Osteoblast (primary cell): ENCODE results near the gene GRID1. TPM values are rescaled to one million over a fixed set of nuclear protein-coding genes. Genes with fewer than 3 reads are reported as not detected.

Experiments
- DNase-seq: peaks from one replicate; pipeline ENCODE4 v3.0.0; 2011; ENCODE audit warnings: low spot score, mixed read lengths; ENCODE audit not compliant: insufficient read length; ENCODE audit errors: missing footprints
- H2AFZ ChIP-seq: 2 replicates; pipeline ENCODE4 v1.6.0; 2011; ENCODE audit warnings: mild to moderate bottlenecking, low read length
- H3K27ac ChIP-seq: 2 replicates; pipeline ENCODE4 v1.5.1; 2011; ENCODE audit warnings: mild to moderate bottlenecking, low read depth, low read length, moderate library complexity
- H3K27me3 ChIP-seq: 2 replicates; pipeline ENCODE4 v1.6.0; 2012; ENCODE audit warnings: mild to moderate bottlenecking, control low read depth, inconsistent platforms, low read length, moderate library complexity; ENCODE audit not compliant: insufficient read depth
- H3K36me3 ChIP-seq: 2 replicates; pipeline ENCODE4 v1.5.1; 2011; ENCODE audit warnings: mild to moderate bottlenecking, low read length, control low read depth, moderate library complexity; ENCODE audit not compliant: insufficient read depth
- H3K4me1 ChIP-seq: 2 replicates; pipeline ENCODE4 v1.5.1; 2011; ENCODE audit warnings: mild to moderate bottlenecking, low read length, control low read depth, moderate library complexity; ENCODE audit not compliant: insufficient read depth
- H3K4me2 ChIP-seq: 2 replicates; pipeline ENCODE4 v1.6.0; 2011; ENCODE audit warnings: mild to moderate bottlenecking, low read length; ENCODE audit not compliant: insufficient read depth
- H3K4me3 ChIP-seq: fragments of 200-600 bp; sonication (generic); 3 replicates; pipeline ENCODE4 v1.5.1; 2012; ENCODE audit warnings: mild to moderate bottlenecking, low read length, inconsistent platforms; ENCODE audit not compliant: insufficient read depth
- H3K79me2 ChIP-seq: 2 replicates; pipeline ENCODE4 v1.6.0; 2012; ENCODE audit warnings: mild to moderate bottlenecking, low read length, control low read depth, inconsistent platforms; ENCODE audit not compliant: insufficient read depth
- H3K9me3 ChIP-seq: 2 replicates; pipeline ENCODE4 v1.5.1; 2011; ENCODE audit warnings: low read depth, low read length, control low read depth
- H4K20me1 ChIP-seq: 2 replicates; pipeline ENCODE4 v1.6.0; 2012; ENCODE audit warnings: mild to moderate bottlenecking, low read length, control low read depth; ENCODE audit not compliant: insufficient read depth
- CTCF ChIP-seq: IDR thresholded peaks from 2 replicates; pipeline ENCODE4 v1.5.1; 2011; ENCODE audit warnings: mild to moderate bottlenecking, low read depth, low read length, moderate library complexity; ENCODE audit errors: extremely low read depth
- total RNA-seq: library from RNA; depleted of rRNA; stranded (reverse); fragments of >200 nt; gene quantifications from 2 replicates; pipeline ENCODE4 v1.2.3, GENCODE V29; 2012

The GRID1 gene
- total RNA-seq, 1 donor: not detected

- Histone ChIP-seq H3K79me2 (no peaks in the 10 kb centered on the region), H3K36me3 (no peaks in the 10 kb centered on the region), H2AFZ (no peak overlapping the region), H3K27me3 (no peaks in the 10 kb centered on the region), H4K20me1 (no peaks in the 10 kb centered on the region), H3K27ac (no peak overlapping the region), H3K4me3 (no peak overlapping the region), H3K9me3 (no peaks in the 10 kb centered on the region), H3K4me2 (no peak overlapping the region), H3K4me1 (no peaks in the 10 kb centered on the region)
- no peak for TF ChIP-seq CTCF
- DNase-seq: no peak
Observed at GRCh38 chr10:86091216-86091615, 275.4 kb downstream of the GRID1 start.

GRCh38 chr10:86090807-86091206 is 275.8 kb downstream of the GRID1 start:
- Histone ChIP-seq H4K20me1 (no peaks in the 10 kb centered on the region), H3K4me1 (no peaks in the 10 kb centered on the region), H3K27me3 (no peaks in the 10 kb centered on the region), H3K36me3 (no peaks in the 10 kb centered on the region), H3K27ac (no peak overlapping the region), H3K4me3 (no peak overlapping the region), H3K4me2 (no peak overlapping the region), H3K79me2 (no peaks in the 10 kb centered on the region), H2AFZ (no peak overlapping the region), H3K9me3 (no peaks in the 10 kb centered on the region)
- no peak for DNase-seq
- no peak for TF ChIP-seq CTCF

GRCh38 chr10:86087716-86088115 is 278.9 kb downstream of the GRID1 start:
- Histone ChIP-seq H3K9me3 (no peaks in the 10 kb centered on the region), H3K4me3 (no peak overlapping the region), H3K36me3 (no peaks in the 10 kb centered on the region), H3K4me1 (no peaks in the 10 kb centered on the region), H3K4me2 (no peak overlapping the region), H3K27me3 (no peaks in the 10 kb centered on the region), H2AFZ (no peak overlapping the region), H3K27ac (no peak overlapping the region), H3K79me2 (no peaks in the 10 kb centered on the region), H4K20me1 (no peaks in the 10 kb centered on the region)
- DNase-seq: no peak
- no peak for TF ChIP-seq CTCF

- Histone ChIP-seq H4K20me1 (no peaks in the 10 kb centered on the region), H2AFZ (no peak overlapping the region), H3K36me3 (no peaks in the 10 kb centered on the region), H3K79me2 (no peaks in the 10 kb centered on the region), H3K27me3 (no peaks in the 10 kb centered on the region), H3K4me2 (no peak overlapping the region), H3K4me3 (no peak overlapping the region), H3K9me3 (no peaks in the 10 kb centered on the region), H3K4me1 (no peaks in the 10 kb centered on the region), H3K27ac (no peak overlapping the region)
- no peak for TF ChIP-seq CTCF
- no peak for DNase-seq
Observed at GRCh38 chr10:86086418-86086817, 280.2 kb downstream of the GRID1 start.
